ENCODE data around the gene OR1F1. TPM values are rescaled to one million over a fixed set of nuclear protein-coding genes. Genes with fewer than 3 reads are reported as not detected.

OR1F1 gene
- total and polyA plus RNA-seq, 9 of the 15 experiments (the other 6 are each of a cell fraction or from before 2014, with no cell fraction given), result 0.15 to 0.61 (median 0.35) TPM; not detected in 3

DNA sequence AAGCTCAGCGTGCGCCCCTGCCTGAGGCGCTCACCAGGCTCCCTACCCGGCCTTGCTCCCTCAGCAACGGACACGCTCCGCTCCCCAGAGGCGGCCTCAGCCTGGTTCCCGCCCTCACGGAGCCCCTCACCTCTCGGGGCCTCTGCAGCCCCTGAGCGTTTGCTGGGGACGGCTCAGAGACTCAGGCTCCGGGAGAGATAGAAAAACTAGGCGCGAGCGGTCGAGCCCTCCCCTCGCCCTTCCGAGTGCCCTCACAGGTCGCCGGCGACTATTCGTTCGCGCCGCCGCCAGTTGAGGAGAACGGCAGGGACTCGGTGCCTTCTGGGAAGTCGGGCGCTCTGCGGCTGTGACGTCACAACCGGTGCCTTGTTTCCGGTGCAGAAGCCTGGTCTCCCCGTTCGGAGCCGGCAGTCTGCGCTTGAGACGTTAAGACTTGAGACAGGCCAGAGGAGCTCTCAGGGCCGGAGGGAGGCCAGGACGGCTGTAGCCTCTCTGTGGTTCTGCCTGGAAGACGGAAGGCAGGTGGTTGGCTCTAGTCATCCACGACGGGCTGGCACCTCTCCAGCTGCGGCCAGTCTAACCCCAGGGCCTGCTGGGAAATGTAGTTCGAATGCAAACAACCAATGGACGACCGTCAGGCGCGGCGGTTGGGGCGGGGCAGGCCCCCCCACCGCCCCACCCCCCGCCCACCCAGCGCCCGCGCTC lies 47.0 kb downstream of the OR1F1 start, which contains the start of gene ZNF200 (continued):
- TF ChIP-seq MYBL2 (IDR thresholded peaks at IDR 0.05; ENCODE audit: low read depth) (no peak), MYBL2 (CRISPR knock-in tag; IDR thresholded peaks at IDR 0.05; ENCODE audit: borderline replicate concordance) (no peak), ZFX (CRISPR knock-in tag; IDR thresholded peaks at IDR 0.05) (peak; percentile 74), POLR2H (tag; IDR thresholded peaks at IDR 0.05; ENCODE audit: low read depth) (no peak; the same call in 1 of the 2 replicates), SMAD2 (IDR thresholded peaks at IDR 0.05; ENCODE audit: low read depth, low read length) (no peak), CHD1 (IDR thresholded peaks at IDR 0.05; ENCODE audit: low read length) (no peak), ZC3H11A (IDR thresholded peaks at IDR 0.05; ENCODE audit: low read depth, low read length) (no peak), ZNF766 (CRISPR knock-in tag; conservative IDR thresholded peaks at IDR 0.05) (0 out of 2 replicates have a peak, but pooled peaks have one; percentile 42), ZNF347 (CRISPR knock-in tag; IDR thresholded peaks at IDR 0.05; ENCODE audit: low read depth) (no peak), ZBED1 (IDR thresholded peaks at IDR 0.05) (peak; percentile 71; the same call in 1 of the 2 replicates), RNF2 (IDR thresholded peaks at IDR 0.05) (0 out of 2 replicates have a peak, but pooled peaks have one; percentile 14), SIN3A (IDR thresholded peaks at IDR 0.05; ENCODE audit: borderline replicate concordance in 2 of 2, control insufficient read depth in 1 of 2, low read depth in 2 of 2, low read length in 2 of 2) (peak; percentile 86 to 95; a peak in 3 of 4 replicates), FOXP1 (CRISPR knock-in tag; IDR thresholded peaks at IDR 0.05) (no peak; the same call in 1 of the 2 replicates), HMGN3 (IDR thresholded peaks at IDR 0.05; ENCODE audit: borderline replicate concordance, extremely low read depth, insufficient read length, low read depth, low read length) (no peak), ZNF584 (CRISPR knock-in tag; IDR thresholded peaks at IDR 0.05; ENCODE audit: low read depth) (no peak; the same call in 1 of the 2 replicates)
- TF ChIP-seq, protein P1, sequence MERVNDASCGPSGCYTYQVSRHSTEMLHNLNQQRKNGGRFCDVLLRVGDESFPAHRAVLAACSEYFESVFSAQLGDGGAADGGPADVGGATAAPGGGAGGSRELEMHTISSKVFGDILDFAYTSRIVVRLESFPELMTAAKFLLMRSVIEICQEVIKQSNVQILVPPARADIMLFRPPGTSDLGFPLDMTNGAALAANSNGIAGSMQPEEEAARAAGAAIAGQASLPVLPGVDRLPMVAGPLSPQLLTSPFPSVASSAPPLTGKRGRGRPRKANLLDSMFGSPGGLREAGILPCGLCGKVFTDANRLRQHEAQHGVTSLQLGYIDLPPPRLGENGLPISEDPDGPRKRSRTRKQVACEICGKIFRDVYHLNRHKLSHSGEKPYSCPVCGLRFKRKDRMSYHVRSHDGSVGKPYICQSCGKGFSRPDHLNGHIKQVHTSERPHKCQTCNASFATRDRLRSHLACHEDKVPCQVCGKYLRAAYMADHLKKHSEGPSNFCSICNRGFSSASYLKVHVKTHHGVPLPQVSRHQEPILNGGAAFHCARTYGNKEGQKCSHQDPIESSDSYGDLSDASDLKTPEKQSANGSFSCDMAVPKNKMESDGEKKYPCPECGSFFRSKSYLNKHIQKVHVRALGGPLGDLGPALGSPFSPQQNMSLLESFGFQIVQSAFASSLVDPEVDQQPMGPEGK (CRISPR knock-in tag; IDR thresholded peaks at IDR 0.05; ENCODE audit: borderline replicate concordance), result no peak
- TF ChIP-seq, protein P2, sequence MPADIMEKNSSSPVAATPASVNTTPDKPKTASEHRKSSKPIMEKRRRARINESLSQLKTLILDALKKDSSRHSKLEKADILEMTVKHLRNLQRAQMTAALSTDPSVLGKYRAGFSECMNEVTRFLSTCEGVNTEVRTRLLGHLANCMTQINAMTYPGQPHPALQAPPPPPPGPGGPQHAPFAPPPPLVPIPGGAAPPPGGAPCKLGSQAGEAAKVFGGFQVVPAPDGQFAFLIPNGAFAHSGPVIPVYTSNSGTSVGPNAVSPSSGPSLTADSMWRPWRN (IDR thresholded peaks at IDR 0.05; ENCODE audit: low read depth), result peak; percentile 63; the same call in 1 of the 2 replicates
